ENCODE measurements around the gene ZNF281.

DNA sequence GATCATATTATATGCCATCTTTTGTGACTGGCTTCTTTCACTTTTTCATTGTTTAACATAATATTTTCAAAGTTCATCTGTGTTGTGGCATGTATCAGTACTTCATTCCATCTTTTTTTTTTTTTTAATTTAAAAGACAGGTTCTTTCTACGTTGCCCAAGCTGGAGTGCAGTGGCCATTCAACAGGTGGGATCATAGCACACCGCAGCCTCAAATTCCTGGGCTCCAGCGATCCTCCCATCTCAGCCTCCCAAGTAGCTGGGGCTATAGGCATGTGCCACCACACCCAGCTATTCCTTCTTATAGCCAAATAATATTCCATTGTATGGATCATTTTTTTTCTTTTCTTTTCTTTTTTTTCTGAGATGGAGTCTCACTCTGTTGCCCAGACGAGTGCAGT, 34.6 kb upstream of the ZNF281 start:
- TF ChIP-seq, protein P1, sequence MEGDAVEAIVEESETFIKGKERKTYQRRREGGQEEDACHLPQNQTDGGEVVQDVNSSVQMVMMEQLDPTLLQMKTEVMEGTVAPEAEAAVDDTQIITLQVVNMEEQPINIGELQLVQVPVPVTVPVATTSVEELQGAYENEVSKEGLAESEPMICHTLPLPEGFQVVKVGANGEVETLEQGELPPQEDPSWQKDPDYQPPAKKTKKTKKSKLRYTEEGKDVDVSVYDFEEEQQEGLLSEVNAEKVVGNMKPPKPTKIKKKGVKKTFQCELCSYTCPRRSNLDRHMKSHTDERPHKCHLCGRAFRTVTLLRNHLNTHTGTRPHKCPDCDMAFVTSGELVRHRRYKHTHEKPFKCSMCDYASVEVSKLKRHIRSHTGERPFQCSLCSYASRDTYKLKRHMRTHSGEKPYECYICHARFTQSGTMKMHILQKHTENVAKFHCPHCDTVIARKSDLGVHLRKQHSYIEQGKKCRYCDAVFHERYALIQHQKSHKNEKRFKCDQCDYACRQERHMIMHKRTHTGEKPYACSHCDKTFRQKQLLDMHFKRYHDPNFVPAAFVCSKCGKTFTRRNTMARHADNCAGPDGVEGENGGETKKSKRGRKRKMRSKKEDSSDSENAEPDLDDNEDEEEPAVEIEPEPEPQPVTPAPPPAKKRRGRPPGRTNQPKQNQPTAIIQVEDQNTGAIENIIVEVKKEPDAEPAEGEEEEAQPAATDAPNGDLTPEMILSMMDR (IDR thresholded peaks at IDR 0.05) = no peak
- TF ChIP-seq POLR2A (IDR thresholded peaks at IDR 0.05) = no peak
